Activated gamma-delta T cell treated with anti-CD3 and anti-CD28 coated beads, Interleukin-2, amount 50 U/mL, for 16 hours (primary cell): ENCODE data around the gene MORC3.
"Not testable (repeated sequence)": the region's sequence is repeated elsewhere in the genome, so short reads cannot be mapped to it uniquely, and the experiment has no call there.

ENCODE experiments used
- DNase-seq: peaks from one replicate; pipeline ENCODE4 v3.0.0-alpha.2; 2020; ENCODE audit warnings: low read depth

MORC3 gene

GRCh38 chr21:36385233-36386030 lies 65.4 kb downstream of the MORC3 start, which contains the start of gene CHAF1B:
Gene CHAF1B, plus strand, starts transcription at chr21:36385392. Its CDS starts 745 bp downstream, at chr21:36386137.
- peak; percentile 59 for DNase-seq

DNA sequence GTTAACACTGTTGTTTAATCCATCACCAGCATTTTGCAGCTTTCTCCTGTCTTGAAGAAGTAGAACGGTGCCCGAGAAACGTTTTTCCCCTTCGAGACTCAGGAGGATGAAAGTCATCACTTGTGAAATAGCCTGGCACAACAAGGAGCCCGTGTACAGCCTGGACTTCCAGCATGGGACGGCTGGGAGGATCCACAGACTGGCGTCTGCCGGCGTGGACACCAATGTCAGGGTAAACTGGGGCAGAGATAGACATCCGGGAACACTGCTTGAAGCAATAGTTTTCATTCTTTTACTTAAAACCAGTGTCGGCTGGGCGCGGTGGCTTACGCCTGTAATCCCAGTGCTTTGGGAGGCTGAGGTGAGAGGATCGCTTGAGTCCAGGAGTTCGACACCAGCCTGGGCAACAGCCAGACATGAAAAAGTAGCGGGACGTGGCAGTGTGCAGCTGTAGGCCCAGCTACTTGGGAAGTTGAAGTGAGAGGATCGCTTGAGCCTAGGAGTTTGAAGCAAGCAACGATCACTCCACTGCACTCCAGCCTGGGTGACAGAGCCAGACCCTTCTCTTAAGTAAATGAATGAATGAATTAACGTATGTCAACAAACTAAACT lies 66.1 kb downstream of the MORC3 start:
- no peak for DNase-seq

DNA sequence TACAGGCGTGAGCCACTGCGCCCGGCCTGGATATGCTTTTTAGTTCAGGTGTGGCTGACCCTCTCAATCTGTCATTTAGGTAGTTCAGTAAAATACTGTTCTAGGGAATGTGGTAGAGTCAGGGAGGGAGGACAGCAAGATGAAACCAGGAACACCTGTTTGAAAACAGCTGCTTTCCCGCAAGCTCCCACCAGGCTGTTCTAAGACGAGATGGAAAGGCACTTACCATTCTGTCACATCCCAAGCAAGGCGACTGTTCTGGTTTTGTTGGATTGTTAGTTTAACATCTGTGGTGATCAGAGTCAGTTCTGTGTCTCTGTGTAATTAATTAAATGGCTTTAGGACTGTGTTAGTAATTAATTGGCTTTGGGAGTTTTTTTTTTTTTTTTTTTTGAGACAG lies 68.1 kb downstream of the MORC3 start:
- no peak for DNase-seq

DNA sequence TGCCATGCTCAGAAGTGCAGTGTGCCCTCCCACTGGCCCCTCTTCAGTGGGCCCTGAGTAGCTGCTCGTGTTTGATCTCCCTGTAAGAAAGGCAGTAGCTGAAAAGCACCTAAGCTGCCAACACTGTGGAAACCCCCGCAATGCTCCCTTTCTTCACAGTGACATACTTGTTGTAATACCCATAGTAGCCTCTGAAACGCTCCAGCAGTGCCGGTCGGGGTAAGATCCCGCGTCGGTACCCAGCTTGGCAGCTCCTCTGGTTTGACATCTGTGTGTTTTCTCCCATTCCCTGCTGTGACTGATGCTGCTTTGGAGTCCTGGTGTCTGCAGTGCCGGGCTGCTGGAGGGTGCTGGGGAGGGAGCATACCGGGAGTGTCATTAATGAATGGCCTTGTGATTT lies 68.8 kb downstream of the MORC3 start:
- DNase-seq = no peak

DNA sequence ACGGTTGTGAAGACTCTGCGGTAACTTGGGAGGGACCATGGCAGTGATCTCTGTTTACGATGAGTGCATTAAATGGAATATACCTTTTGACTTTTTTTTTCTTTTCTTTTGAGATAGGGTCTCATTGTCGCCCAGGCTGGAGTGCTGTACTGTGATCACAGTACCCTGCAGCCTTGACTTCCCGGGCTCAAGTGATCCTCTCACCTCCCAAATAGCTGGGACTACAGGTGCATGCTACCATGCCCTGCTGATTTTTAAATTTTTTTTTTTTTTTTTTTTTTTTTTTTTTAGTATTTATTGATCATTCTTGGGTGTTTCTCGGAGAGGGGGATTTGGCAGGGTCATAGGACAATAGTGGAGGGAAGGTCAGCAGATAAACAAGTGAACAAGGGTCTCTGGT lies 71.7 kb downstream of the MORC3 start:
- not testable (repeated sequence) for DNase-seq

DNA sequence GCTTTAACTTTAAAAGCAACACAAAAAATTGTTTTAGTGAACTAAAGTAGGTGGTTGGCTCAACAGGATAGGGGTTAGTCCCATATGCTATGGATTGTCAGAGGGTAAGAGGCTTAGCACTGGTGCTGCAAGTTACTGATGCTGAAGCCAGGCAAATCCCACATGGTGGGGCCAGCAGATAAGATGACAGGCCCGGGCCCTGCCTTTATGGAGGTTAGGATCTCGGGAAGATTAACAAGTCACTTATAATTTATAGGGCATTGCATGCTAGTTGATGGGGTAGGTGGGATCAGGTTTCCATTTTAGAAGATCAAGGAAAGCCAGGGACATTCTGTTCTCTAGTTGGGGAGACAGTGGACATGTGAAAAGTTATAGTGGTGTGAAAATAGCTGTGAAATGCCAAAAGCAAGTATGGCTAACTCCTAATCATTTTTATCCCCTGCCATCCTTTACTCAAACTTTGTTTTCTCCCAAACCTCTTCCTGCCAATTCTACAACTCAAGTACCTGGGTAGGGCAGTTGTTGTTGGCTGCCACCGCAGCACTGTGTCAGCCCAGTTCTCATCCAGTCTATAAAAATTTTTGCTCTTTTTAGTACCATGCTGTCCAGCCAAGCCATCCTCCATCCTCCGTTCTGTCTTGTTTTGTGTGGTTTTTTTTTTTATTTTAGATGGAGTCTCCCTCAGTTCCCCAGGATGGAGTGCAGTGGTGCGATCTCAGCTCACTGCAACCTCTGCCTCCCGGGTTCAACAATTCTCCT lies 75.5 kb downstream of the MORC3 start:
- no peak for DNase-seq

DNA sequence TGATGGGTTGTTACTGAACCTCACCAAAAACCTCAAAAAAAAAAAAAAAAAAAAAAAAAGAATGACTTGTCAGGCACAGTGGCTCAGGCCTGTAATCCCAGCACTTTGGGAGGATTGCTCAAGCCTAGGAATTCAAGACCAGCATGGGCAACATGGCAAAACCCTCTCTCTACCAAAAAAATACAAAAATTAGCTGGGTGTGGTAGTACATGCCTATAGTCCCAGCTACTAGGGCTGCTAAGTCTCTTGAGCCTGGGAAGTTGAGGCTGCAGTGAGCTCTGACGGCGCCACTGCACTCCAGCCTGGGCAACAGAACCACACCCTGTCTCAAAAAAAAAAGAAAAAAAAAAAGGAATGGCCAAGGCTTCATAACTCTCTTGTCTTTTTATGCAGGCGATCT lies 76.3 kb downstream of the MORC3 start:
- no peak for DNase-seq

DNA sequence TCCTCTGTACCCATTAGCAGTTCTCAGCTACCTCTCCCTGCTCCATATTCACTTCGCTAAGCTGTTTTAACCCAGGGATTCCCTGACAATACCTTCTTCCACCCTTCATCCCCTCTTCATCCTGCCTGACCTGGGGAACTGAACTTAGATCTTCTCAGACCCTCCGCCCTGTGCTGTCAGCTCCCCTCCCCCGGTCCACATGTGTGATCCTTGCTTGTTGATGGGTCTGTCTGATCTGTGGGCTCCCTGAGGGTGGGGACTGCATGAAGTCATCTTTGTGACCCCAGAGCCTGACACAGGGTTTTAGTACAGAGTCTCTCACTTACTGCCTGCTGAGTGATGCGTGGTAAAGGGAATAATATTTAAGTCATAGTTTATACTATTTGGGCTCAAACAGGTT lies 77.0 kb downstream of the MORC3 start:
- no peak for DNase-seq

DNA sequence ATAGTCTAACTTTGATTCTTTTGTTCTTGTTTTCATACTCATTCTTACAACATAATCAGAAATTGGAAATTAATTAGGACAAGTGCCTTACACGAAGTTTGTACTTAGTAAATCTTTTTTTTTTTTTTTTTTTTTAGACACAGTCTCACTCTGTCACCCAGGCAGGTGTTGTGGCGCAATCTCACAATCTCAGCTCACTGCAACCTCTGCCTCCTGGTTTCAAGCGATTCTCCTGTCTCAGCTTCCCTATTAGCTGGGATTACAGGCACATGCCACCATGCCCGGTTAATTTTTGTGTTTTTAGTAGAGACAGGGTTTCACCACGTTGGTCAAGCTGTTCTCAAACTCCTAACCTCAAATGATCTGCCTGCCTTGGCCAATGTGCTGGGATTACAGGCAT lies 77.6 kb downstream of the MORC3 start:
- no peak for DNase-seq

DNA sequence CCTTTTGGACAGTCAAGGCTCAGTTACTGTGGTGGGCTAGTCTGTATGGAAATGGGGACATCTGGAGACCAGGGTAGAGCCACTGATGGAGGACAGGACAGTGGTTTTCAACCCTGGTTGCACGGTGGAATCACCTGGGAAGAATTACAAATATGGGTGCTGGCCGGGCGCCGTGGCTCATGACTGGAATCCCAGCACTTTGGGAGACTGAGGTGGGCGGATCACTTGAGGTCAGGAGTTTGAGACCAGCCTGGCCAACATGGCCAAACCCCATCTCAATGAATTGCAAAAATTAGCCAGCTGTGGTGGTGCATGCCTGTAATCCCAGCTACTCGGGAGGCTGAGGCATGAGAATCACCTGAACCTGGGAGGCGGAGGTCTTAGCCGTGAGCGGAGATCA lies 79.7 kb downstream of the MORC3 start:
- not testable (repeated sequence) for DNase-seq

GRCh38 chr21:36400719-36401118 lies 80.7 kb downstream of the MORC3 start:
- DNase-seq = no peak

GRCh38 chr21:36402339-36402738 lies 82.3 kb downstream of the MORC3 start:
- DNase-seq = no peak

DNA sequence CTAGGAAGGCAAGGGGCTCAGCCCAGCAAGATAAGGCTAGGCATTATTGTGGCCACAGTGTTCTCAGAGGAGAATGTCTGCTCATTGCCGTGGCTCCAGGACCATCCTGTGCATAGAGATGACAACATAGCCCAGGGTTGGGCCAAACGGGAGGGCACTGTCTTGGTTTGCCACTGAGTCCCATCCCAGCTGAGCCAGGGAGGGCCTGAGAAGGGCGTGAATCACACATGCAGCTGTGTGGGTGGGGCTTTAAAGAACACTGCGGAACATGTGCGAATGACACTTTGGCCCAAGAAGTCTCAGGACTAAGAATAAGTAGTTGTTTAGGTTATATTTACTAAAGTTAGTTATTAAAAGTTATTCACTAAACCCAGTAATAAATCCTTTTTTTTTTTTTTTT lies 83.7 kb downstream of the MORC3 start:
- no peak for DNase-seq

DNA sequence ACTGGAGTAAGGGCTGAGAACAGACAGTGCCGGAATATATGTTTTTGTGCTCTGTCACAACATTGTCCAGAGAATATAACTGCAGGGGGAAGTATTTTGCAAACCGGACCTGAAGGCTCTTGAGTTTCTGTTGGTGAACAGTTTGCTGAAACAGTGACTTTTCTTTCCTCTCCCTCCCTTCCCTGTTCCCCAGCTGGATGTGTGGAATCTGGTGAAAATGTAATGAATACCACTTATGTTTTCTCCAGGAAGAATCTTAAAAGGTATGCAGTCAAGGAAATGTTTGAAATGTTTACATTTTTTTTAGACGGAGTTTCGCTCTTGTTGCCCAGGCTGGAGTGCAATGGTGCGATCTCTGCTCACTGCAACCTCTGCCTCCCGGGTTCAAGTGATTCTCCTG lies 88.6 kb downstream of the MORC3 start:
- DNase-seq = no peak

GRCh38 chr21:36411301-36411700 lies 91.3 kb downstream of the MORC3 start:
- no peak for DNase-seq

GRCh38 chr21:36412916-36413315 lies 92.9 kb downstream of the MORC3 start:
- DNase-seq = no peak

- DNase-seq = no peak
Measured at GRCh38 chr21:36415375-36415774, 95.4 kb downstream of the MORC3 start.

GRCh38 chr21:36419241-36419640 lies 99.2 kb downstream of the MORC3 start:
- DNase-seq = no peak

DNA sequence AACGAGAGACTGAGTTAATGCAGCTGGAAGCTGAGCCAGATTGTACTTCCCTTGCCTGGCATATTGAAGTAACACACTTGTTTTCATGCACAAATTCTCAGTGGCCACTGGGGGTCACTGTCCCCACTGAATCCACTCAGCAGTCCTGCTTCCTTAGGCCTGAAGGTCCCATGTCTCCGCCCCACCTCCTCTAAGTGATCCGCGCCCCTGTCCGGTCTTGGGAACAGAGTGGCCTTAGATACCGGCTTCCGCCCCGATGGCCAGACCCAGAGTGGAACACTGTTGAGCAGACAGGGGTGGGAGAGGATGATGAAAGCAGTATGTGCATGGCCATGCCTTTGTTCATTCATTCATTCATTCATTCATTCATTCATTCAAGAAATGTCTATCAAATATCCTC lies 100.0 kb downstream of the MORC3 start:
- no peak for DNase-seq

DNA sequence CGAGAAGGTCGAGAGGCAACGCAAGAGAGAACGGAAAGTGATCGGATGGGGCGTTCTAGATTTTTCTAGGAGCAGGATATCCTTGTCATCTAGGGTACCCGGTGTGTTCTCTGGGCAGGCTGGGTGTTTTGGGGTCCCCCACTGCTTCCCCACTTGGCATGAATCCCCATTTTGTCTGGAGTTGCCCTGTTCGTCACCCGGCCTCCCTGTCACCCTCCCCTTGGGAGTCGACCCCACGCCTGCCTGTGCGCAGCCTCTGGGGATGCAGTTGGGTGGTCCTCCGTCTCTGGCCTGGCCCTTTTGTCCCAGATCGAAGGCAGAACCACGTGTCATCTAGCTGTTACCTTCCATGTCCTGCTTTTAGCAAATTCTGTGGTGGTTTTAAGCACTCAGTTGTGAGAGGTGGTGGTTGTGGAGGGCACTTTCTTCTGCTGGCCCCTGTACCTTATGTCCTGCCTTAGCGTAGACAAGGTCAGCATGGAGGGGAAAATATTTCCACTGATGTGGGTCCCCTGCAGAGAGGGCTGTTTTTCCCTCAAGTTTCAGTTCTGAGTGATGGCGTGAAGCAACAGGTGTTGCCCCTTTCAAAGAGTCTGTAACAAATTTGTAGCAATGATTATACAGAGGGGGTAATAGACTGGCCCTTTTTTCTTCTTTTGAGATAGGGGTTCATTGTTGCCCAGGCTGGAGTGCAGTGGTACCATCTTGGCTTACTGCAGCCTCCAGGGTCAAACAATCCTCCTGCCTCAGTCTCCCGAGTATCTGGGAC lies 100.8 kb downstream of the MORC3 start:
- no peak for DNase-seq

DNA sequence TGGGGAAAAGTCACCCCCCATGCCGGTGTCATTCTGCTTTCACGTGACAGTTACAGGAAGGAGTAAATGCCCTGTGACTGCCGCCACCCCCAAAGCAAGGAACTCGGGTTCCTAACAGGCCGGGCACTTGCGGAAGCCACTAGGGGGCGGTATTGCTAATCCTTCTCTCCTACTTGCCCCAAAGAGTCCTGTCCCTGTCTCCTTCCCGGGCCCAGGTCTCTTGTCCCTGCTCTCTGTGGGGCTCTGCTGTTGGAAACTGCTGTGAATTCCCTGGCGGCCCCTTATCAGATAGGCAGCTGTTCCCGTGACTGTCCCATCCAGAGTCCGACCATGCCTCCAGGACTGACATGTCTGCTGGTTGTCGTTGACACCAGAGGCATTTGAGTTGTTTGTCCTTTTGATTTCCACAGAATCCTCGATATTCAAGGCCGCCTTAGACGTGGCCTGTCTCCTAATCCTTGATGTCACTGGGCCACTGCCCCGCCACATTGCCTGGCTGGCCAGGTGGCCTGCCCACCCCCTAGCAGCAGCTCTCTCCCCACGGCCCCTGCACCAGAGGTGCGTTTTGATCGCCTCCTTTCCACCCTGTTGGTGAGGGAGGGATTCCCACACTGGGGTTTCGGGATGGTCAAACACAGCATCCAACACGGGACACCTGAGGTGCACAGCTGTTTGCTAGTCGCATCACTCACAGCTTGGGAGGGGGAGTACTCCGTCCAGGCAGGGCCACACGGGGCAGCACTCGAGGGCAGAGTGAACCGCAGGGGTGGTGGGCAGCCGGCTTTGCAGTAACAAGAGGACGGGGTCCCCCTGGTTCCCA lies 102.5 kb downstream of the MORC3 start:
- DNase-seq = no peak
